AG09319 (cell line): ENCODE measurements around the gene GDAP1L1.
A peak's percentile ranks its signal among the peaks of the same experiment; 100 is the strongest.

Experiments used
- DNase-seq: peaks from one replicate; pipeline ENCODE4 v3.0.0-alpha.2; 2010; ENCODE audit warnings: low read depth; ENCODE audit errors: extremely low read depth
- TF ChIP-seq, protein P1 (sequence below): IDR thresholded peaks from 2 replicates; pipeline ENCODE4 v1.5.1; 2011; ENCODE audit warnings: low read depth, mild to moderate bottlenecking, inconsistent platforms, low read length, moderate library complexity

Gene GDAP1L1

GRCh38 chr20:44211177-44212039 lies 35.7 kb upstream of the GDAP1L1 start:
- no peak for DNase-seq
- TF ChIP-seq, protein P1, sequence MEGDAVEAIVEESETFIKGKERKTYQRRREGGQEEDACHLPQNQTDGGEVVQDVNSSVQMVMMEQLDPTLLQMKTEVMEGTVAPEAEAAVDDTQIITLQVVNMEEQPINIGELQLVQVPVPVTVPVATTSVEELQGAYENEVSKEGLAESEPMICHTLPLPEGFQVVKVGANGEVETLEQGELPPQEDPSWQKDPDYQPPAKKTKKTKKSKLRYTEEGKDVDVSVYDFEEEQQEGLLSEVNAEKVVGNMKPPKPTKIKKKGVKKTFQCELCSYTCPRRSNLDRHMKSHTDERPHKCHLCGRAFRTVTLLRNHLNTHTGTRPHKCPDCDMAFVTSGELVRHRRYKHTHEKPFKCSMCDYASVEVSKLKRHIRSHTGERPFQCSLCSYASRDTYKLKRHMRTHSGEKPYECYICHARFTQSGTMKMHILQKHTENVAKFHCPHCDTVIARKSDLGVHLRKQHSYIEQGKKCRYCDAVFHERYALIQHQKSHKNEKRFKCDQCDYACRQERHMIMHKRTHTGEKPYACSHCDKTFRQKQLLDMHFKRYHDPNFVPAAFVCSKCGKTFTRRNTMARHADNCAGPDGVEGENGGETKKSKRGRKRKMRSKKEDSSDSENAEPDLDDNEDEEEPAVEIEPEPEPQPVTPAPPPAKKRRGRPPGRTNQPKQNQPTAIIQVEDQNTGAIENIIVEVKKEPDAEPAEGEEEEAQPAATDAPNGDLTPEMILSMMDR, result no peak

- TF ChIP-seq, protein P1, result no peak
- no peak for DNase-seq
Observed at GRCh38 chr20:44212792-44213191, 34.3 kb upstream of the GDAP1L1 start.

DNA sequence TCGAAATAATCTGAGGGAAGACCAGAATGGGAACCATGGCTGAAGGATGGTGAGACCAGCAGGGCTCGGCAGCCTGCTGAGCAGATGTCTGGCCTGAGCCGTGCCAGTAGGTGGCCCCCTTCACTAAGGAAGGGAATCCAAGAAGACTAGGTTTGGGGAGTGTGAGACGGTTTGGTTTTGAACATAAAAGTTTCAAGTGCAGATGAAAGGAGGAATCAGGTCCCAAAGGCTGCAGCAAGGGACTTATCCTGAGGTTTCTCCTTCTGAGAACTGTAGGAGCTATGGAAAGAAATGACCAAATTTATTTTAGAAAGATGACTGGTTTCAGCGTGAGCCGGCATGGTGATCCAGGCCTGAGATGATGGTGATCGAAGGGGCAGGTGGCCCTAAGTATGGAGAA lies 32.0 kb upstream of the GDAP1L1 start:
- TF ChIP-seq, protein P1, result peak; percentile 87
- no peak for DNase-seq

- TF ChIP-seq, protein P1, result peak; percentile 95
- DNase-seq, result peak; percentile 43
Observed at GRCh38 chr20:44217342-44218092, 29.6 kb upstream of the GDAP1L1 start.

GRCh38 chr20:44218446-44218845 lies 28.7 kb upstream of the GDAP1L1 start:
- no peak for DNase-seq
- TF ChIP-seq, protein P1, result no peak

- TF ChIP-seq, protein P1, result no peak
- no peak for DNase-seq
Observed at GRCh38 chr20:44219170-44219730, 27.9 kb upstream of the GDAP1L1 start.

DNA sequence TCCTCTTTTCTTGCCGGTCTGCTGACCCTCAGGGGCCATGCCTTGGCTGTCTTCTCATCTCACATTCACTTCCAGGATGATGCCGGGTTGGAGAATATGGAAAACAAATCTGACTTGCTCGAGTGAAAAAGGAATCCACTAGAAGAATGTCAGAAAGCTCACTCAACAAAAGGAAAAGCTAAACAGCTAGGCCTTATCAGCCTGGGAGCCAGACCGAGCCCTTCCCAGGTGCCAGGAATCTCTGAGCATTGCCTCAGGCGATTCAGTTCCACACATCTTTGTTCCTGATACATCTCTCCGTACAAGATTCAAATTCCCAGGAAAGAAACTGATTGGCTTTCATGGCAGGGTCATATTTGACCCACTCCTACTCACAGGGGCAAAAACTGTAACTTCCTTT lies 27.3 kb upstream of the GDAP1L1 start:
- no peak for DNase-seq
- TF ChIP-seq, protein P1, result no peak
